B cell (primary cell): Measurements from ENCODE around the gene NFE2L1. TPM values are rescaled to one million over a fixed set of nuclear protein-coding genes. Genes with fewer than 3 reads are reported as not detected.
"Not testable (repeated sequence)": the region's sequence is repeated elsewhere in the genome, so short reads cannot be mapped to it uniquely, and the experiment has no call there.

Experiments
- ATAC-seq: fragments of 200-7000 bp; cut with Tn5 transposase; one replicate; pipeline ENCODE4 v1.10.0; 2021; ENCODE audit warnings: low read depth, mild to moderate bottlenecking, moderate number of reproducible peaks, moderate library complexity
- CTCF ChIA-PET: fragments of 350-600 bp; sonication (Branson Sonifier 250); formaldehyde crosslinking; loops from one replicate; lab custom pipeline; 2021; ENCODE audit warnings: antibody characterized with exemption, inconsistent platforms; lab: Charles Lee
- POLR2A ChIA-PET: fragments of 350-600 bp; sonication (Branson Sonifier 250); formaldehyde crosslinking; loops from one replicate; lab custom pipeline; 2021; ENCODE audit warnings: antibody characterized with exemption; lab: Charles Lee
- DNase-seq: peaks from one replicate; pipeline ENCODE4 v3.0.0; 2013
- H2AFZ ChIP-seq: 2 replicates; pipeline ENCODE4 v1.6.1; 2012; ENCODE audit warnings: mild to moderate bottlenecking, low read depth, low read length; ENCODE audit not compliant: insufficient read depth, poor library complexity, severe bottlenecking
- H3K27ac ChIP-seq, 2 donors: 1 replicate in 1 of 2; 2 replicates in 1 of 2; pipeline ENCODE4 v1.5.1; 2012 to 2013; ENCODE audit warnings: low read length in 2 of 2, mild to moderate bottlenecking in 2 of 2, moderate library complexity in 1 of 2
- H3K27me3 ChIP-seq, 4 experiments: fragments of 200-600 bp in 1 of 4; sonication (generic) in 1 of 4; replicated peaks in 1 of 4; 1 replicate in 2 of 4; 2 replicates in 2 of 4; pipeline versions ENCODE4 v1.6.1 to v1.7.0; 2013 to 2016; ENCODE audit warnings: low read length in 3 of 4, mild to moderate bottlenecking in 2 of 4, mixed read lengths in 1 of 4, moderate library complexity in 1 of 4; ENCODE audit not compliant: insufficient read depth in 4 of 4, control insufficient read depth in 3 of 4; ENCODE audit errors: control extremely low read depth in 1 of 4
- H3K36me3 ChIP-seq, 2 experiments: replicated peaks in 1 of 2; 1 replicate in 1 of 2; 2 replicates in 1 of 2; pipeline versions ENCODE4 v1.6.1 to v1.7.1; 2013; ENCODE audit warnings: low read length in 1 of 2; ENCODE audit not compliant: insufficient read depth in 2 of 2, control insufficient read depth in 1 of 2; ENCODE audit errors: control extremely low read depth in 1 of 2, extremely low read depth in 1 of 2
- H3K4me1 ChIP-seq, 2 donors: fragments of 200-600 bp in 1 of 2; sonication (generic) in 1 of 2; 1 replicate in 1 of 2; 2 replicates in 1 of 2; pipeline versions ENCODE4 v1.5.1 to v1.6.1; 2013 to 2017; ENCODE audit warnings: low read length in 2 of 2; ENCODE audit not compliant: control insufficient read depth in 2 of 2, insufficient read depth in 2 of 2
- H3K4me2 ChIP-seq: replicated peaks from 2 replicates; pipeline ENCODE3; 2012; ENCODE audit warnings: mild to moderate bottlenecking, low read depth, low read length; ENCODE audit not compliant: poor library complexity, severe bottlenecking
- H3K4me3 ChIP-seq, 5 experiments: fragments of 200-600 bp in 1 of 5; sonication (generic) in 1 of 5; 1 replicate in 3 of 5; 2 replicates in 2 of 5; pipeline versions ENCODE4 v1.5.1 to v1.7.0; 2011 to 2016; ENCODE audit warnings: low read length in 4 of 5, mild to moderate bottlenecking in 4 of 5, low read depth in 2 of 5, control low read depth in 1 of 5, moderate library complexity in 1 of 5; ENCODE audit not compliant: insufficient read depth in 1 of 5; ENCODE audit errors: control extremely low read depth in 1 of 5, extremely low read depth in 1 of 5
- H3K79me2 ChIP-seq: fragments of 200-600 bp; sonication (generic); one replicate; pipeline ENCODE4 v1.6.0; 2016; ENCODE audit warnings: low read length; ENCODE audit not compliant: control insufficient read depth, insufficient read depth
- H3K9ac ChIP-seq: fragments of 200-600 bp; sonication (generic); 2 replicates; pipeline ENCODE4 v1.6.1; 2017; ENCODE audit warnings: mild to moderate bottlenecking, low read length, moderate library complexity
- H3K9me3 ChIP-seq, 3 donors: one replicate each; pipeline versions ENCODE4 v1.6.1 to v1.7.1; 2013; ENCODE audit warnings: low read length in 2 of 3; ENCODE audit not compliant: control insufficient read depth in 2 of 3, insufficient read depth in 1 of 3; ENCODE audit errors: control extremely low read depth in 1 of 3
- H4K20me1 ChIP-seq: 2 replicates; pipeline ENCODE4 v1.6.0; 2012; ENCODE audit warnings: mild to moderate bottlenecking, low read length; ENCODE audit not compliant: insufficient read depth, control insufficient read depth, poor library complexity, severe bottlenecking
- H3K27ac Mint-ChIP-seq: one replicate; pipeline ENCODE4 v1.8.0; 2021; ENCODE audit warnings: mixed read lengths
- H3K27me3 Mint-ChIP-seq: one replicate; pipeline ENCODE4 v1.8.0; 2021; ENCODE audit warnings: mixed read lengths
- H3K4me1 Mint-ChIP-seq: one replicate; pipeline ENCODE4 v1.8.0; 2021; ENCODE audit warnings: mixed read lengths
- H3K4me3 Mint-ChIP-seq: one replicate; pipeline ENCODE4 v1.8.0; 2021; ENCODE audit warnings: mixed read lengths
- H3K9me3 Mint-ChIP-seq: one replicate; pipeline ENCODE4 v1.8.0; 2022; ENCODE audit warnings: mixed read lengths; ENCODE audit not compliant: insufficient read depth
- CTCF ChIP-seq: fragments of 200-600 bp; IDR thresholded peaks from one replicate; pipeline ENCODE4 v1.8.0; 2022; ENCODE audit warnings: antibody characterized with exemption, mild to moderate bottlenecking
- EZH2 ChIP-seq: IDR thresholded peaks from 2 replicates; pipeline ENCODE4 v1.6.1; 2012; ENCODE audit warnings: borderline replicate concordance, low read depth, mild to moderate bottlenecking, moderate library complexity, low read length; ENCODE audit not compliant: insufficient read depth, poor library complexity, severe bottlenecking
- WGBS: methylation state at CpG from one replicate; pipeline ENCODE4 v1.1.5; 2013; ENCODE audit warnings: missing lambda C conversion rate; ENCODE audit not compliant: insufficient coverage; 5-methylcytosine and 5-hydroxymethylcytosine counted together
- intact Hi-C: fragments of 100-400 bp; cut with micrococcal nuclease; formaldehyde crosslinking; loops from one replicate; pipeline ENCODE4 v1.10.0; 2022
- polyA plus RNA-seq: library from polyadenylated mRNA; depleted of rRNA; stranded (reverse); fragments of >200 nt; gene quantifications from 2 replicates; pipeline ENCODE4 v1.2.3, GENCODE V29; 2012
- total RNA-seq, 2 donors: library from RNA; stranded (reverse); fragments of 120-200 nt in 1 of 2; gene quantifications; 1 replicate in 1 of 2; 2 replicates in 1 of 2; pipeline versions ENCODE4 v1.2.3 to v1.2.4, GENCODE V29; 2013 to 2022

The NFE2L1 gene
- total and polyA plus RNA-seq, 2 donors (not counting 1 experiment from before 2014, with no cell fraction given): 25.2 to 66.4 TPM

GRCh38 chr17:48074322-48075081 is 26.3 kb downstream of the NFE2L1 start:
- H2AFZ ChIP-seq: no peak overlapping the region
- POLR2A ChIA-PET: no interaction called here
- intact Hi-C loops: loop anchor here (1.0 kb wide), 5 partner anchors 26 to 125 kb away; partner anchors contain the start of genes COPZ2 and NFE2L1
- peak; percentile 77 for ATAC-seq
- H3K4me2 ChIP-seq: no peak overlapping the region
- no peaks in the 10 kb centered on the region for H3K9me3 ChIP-seq
- no peaks in the 10 kb centered on the region for H3K4me1 ChIP-seq
- peak; percentile 81 for DNase-seq
- H3K9ac ChIP-seq: no peak overlapping the region
- no peak overlapping the region for H3K27ac ChIP-seq
- Mint-ChIP-seq H3K4me3 (no peak overlapping the region), H3K27me3 (no peaks in the 10 kb centered on the region), H3K27ac (no peak overlapping the region), H3K9me3 (no peaks in the 10 kb centered on the region), H3K4me1 (no peaks in the 10 kb centered on the region)
- no peak overlapping the region for H3K4me3 ChIP-seq
- CTCF ChIA-PET: interaction anchor here (0.7 to 12.6 kb wide), 37 partner anchors 8 to 548 kb away, joined by 3 to 228 read pairs (median 6); partner anchors contain the start of genes NFE2L1 and SNX11
- peaks cover 12% of the 10 kb centered on the region for H3K79me2 ChIP-seq
- H4K20me1 ChIP-seq: peaks cover 7% of the 10 kb centered on the region
- TF ChIP-seq CTCF (peak; percentile 90), EZH2 (no peak)
- H3K27me3 ChIP-seq: no peaks in the 10 kb centered on the region
- peaks cover 12 to 25% of the 10 kb centered on the region in 2 experiments for H3K36me3 ChIP-seq
- WGBS: 80% methylated on average over 2 of the region's 7 CpGs

- CTCF ChIA-PET: interaction anchor here (0.6 to 12.6 kb wide), 7 partner anchors 21 to 93 kb away, joined by 3 to 228 read pairs (median 5); no protein-coding TSS in a partner anchor
- DNase-seq, H3K4me2 ChIP-seq, H3K4me3 ChIP-seq, intact Hi-C loops, H3K4me1 ChIP-seq, H3K27ac Mint-ChIP-seq, H3K27ac ChIP-seq, H2AFZ ChIP-seq, H3K9me3 Mint-ChIP-seq, H3K9ac ChIP-seq, H3K4me3 Mint-ChIP-seq, POLR2A ChIA-PET, H3K9me3 ChIP-seq, ATAC-seq, H3K27me3 ChIP-seq, H3K4me1 Mint-ChIP-seq, H3K27me3 Mint-ChIP-seq: not testable (repeated sequence)
- peaks cover 31% of the 10 kb centered on the region for H3K79me2 ChIP-seq
- WGBS: 100% methylated on average over 1 of the region's 10 CpGs
- peaks cover 7 to 18% of the 10 kb centered on the region in 2 experiments for H3K36me3 ChIP-seq
- peaks cover 18% of the 10 kb centered on the region for H4K20me1 ChIP-seq
These were observed 29.0 kb downstream of the NFE2L1 start for GRCh38 chr17:48077152-48077551.
